ENCODE measurements around the gene LRP10.

The LRP10 gene

DNA sequence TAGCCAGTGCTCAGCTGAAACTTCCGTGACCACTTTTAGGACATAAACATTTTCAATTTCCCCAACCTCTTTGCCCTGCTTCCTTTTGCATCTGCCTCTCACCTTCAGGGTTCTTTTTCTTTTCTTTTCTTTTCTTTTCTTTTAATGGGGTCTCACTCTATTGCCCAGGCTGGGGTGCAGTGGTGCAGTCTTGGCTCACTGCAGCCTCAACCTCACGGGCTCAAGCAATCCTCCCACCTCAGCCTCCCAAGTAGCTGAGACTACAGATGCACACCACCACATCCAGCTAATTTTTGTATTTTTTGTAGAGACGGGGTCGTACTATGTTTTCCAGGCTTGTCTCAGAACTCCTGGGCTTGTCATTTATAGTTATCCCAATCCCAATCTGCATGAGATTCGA lies 4.7 kb upstream of the LRP10 start:
- FAIRE-seq: no peak

DNA sequence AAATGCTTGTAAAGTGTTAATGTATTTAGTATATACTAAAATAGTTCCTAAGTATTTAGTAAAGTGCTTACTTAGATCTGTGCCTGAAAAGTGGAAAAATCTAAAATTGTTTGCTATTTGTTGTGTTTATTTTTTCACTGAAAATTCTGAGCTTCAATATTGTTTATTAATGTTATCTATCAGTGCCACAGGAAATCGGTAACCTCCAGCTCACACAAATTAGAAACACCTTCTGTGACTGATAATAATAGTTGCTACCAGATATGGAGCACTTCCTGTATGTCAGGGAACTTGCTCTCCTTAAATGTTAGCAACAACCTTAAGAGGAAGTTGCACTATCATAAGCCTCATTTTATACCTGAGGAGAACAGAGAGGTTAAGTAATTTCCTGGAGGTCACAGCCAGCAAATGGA lies 723 bp upstream of the LRP10 start:
- FAIRE-seq: no peak

DNA sequence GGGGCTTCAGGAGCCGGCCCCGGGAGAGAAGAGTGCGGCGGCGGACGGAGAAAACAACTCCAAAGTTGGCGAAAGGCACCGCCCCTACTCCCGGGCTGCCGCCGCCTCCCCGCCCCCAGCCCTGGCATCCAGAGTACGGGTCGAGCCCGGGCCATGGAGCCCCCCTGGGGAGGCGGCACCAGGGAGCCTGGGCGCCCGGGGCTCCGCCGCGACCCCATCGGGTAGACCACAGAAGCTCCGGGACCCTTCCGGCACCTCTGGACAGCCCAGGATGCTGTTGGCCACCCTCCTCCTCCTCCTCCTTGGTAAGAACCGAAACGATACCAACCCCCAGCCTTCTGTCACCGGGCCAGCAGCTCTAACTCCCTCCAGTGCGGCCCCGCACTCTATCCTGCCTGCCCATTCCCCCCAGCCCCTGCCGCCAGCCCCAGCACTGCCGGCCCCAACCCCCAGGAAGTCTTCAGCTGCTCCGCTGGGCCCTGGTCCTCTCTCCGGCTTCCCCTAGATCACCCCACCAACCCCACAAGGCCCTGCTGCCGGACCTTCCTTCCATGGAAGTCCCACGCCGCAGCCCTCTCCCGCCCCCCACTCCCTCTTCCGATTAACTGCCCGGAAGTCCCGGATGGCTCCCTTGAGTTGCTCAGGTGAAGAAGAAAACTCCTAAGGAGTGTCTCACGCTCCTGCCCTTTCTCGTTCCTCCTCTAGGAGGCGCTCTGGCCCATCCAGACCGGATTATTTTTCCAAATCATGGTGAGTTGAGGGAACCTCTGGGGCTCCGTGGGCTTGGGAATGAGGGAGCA lies 693 bp downstream of the LRP10 start:
- no peak for FAIRE-seq

DNA sequence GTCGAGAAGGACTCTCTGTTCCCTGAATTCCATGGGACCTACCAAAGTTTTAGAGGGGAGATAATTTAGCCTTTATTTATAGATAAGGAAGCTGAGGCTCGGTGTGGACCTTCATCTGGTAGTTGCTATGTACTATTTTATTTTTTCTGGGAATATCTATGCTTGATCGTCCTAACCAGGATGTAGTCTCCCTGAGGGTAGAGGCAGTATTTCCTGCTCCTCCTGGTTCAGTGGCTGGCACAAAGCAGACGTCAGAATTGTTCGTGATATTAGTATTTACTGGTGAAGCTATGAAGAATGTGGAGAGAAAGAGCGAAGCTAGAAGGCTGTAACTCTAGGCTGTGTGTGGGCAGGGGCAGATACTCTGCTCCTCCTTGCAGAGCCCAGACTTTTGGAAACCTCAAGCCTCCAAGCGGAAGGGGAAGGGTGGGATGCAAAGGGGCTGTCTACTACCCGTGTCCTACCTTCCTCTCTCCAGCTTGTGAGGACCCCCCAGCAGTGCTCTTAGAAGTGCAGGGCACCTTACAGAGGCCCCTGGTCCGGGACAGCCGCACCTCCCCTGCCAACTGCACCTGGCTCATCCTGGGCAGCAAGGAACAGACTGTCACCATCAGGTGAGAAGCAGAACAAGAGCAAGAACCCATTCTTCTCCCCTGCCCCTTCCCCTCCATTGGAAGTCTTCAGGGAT lies 1.4 kb downstream of the LRP10 start:
- no peak for FAIRE-seq

DNA sequence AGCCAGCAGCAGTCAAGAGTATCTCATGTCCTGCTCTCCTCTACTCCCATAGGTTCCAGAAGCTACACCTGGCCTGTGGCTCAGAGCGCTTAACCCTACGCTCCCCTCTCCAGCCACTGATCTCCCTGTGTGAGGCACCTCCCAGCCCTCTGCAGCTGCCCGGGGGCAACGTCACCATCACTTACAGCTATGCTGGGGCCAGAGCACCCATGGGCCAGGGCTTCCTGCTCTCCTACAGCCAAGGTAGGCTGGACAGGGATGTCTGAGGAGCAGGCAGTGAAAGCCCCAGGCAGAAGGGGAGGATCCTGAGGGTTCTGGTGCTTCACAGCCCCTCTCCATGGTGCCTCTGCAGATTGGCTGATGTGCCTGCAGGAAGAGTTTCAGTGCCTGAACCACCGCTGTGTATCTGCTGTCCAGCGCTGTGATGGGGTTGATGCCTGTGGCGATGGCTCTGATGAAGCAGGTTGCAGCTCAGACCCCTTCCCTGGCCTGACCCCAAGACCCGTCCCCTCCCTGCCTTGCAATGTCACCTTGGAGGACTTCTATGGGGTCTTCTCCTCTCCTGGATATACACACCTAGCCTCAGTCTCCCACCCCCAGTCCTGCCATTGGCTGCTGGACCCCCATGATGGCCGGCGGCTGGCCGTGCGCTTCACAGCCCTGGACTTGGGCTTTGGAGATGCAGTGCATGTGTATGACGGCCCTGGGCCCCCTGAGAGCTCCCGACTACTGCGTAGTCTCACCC lies 3.6 kb downstream of the LRP10 start:
- FAIRE-seq: no peak

DNA sequence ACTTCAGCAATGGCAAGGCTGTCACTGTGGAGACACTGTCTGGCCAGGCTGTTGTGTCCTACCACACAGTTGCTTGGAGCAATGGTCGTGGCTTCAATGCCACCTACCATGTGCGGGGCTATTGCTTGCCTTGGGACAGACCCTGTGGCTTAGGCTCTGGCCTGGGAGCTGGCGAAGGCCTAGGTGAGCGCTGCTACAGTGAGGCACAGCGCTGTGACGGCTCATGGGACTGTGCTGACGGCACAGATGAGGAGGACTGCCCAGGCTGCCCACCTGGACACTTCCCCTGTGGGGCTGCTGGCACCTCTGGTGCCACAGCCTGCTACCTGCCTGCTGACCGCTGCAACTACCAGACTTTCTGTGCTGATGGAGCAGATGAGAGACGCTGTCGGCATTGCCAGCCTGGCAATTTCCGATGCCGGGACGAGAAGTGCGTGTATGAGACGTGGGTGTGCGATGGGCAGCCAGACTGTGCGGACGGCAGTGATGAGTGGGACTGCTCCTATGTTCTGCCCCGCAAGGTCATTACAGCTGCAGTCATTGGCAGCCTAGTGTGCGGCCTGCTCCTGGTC lies 4.3 kb downstream of the LRP10 start:
- FAIRE-seq: no peak

DNA sequence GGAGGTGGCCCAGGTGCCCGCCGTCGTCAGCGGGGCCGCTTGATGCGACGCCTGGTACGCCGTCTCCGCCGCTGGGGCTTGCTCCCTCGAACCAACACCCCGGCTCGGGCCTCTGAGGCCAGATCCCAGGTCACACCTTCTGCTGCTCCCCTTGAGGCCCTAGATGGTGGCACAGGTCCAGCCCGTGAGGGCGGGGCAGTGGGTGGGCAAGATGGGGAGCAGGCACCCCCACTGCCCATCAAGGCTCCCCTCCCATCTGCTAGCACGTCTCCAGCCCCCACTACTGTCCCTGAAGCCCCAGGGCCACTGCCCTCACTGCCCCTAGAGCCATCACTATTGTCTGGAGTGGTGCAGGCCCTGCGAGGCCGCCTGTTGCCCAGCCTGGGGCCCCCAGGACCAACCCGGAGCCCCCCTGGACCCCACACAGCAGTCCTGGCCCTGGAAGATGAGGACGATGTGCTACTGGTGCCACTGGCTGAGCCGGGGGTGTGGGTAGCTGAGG lies 5.5 kb downstream of the LRP10 start:
- FAIRE-seq: no peak

DNA sequence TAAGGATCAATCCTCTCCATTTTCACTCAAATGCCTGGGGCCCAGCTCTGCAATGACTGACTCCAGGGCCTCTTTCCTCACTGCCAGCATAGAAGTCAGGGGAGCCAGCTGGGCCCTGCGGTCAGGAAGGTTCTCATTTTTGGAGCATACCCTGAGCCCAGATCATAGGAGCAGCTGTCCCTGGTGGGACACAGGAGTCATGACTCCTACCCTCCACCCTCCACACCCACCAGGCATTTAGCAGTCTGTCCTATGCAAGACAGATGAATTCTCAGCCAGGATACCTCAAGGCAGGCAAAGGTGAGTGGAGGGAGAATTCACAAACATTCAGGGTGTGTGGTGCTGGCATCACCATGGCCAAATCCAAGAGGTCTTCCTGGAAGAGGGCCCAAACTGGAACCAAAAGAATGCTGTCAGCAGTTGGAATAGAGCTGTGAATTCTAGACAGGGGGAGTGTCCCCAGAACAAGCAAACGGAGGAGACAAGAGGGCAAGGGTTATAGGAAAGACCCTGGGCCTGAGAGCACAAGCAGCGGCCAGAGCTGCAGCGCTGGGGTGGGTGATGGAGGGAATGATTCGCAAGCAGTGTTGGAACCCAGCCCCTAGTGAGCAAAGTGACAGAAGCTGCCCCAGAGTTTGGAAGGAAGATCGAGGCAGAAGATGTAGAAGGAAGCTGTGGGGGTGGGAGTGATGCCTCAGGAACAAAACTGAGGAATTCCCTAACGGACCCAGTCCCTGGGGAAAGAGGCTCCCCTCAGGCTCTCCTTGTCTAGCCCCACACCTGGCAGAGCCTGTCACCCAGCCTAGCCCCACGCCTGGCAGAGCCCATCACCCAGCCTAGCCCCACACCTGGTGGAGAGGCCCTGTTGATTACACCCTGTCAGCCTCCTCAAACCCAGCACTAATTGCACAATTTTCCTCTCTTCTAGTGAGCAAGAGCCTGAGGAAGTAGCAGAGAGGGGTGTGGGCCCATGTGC lies 7.0 kb downstream of the LRP10 start:
- no peak for FAIRE-seq

DNA sequence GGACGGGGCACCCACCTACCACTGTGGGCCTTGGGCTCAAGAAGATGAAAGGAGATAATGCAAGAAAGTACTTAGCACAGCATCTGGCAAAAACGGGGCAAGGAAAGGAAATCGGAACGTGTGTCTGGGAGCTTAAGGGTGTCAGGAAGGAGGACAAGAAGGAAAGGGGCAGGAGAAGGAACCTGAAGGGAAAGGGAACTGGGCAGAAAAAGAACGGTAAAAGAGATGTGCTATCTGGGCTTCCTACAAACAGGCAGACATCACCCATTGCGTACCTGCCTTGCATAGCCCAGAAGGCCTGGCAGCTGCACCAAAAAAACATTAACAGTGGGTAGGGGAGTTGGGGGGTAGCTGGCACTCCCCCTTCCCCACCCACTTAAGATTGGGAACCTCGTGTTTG lies 10.5 kb downstream of the LRP10 start:
- no peak for FAIRE-seq

DNA sequence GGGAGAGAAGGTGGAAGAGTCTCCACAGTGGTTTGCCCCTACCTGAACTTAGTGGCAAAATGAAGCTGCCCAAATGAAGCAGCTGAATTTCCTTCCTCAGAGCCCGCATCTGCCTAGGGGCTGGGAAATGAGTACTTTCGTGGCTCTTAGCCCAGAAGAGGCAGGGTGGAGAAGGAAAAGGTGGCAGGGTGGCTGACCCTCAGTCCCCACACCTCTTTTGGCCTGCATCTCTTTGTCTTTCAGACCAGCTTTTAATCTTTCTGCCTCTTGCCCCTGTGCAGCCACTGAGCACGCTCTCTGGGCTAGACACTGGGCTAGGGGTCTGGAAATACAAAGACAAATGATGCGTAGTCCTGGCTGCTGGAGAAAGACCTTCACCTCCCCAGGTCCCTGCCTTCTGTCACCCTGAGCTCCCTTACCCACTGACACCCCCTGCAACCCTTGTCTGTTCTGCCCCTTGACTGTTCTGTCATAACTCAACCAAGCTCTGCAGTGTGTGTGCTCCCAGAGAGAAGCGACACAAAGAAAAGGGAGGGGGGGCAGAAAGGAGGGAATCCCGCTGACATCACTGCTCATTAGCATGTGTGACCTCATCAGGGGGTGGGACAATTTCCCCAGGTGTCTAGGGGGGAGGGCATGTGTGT lies 11.1 kb downstream of the LRP10 start:
- no peak for FAIRE-seq

DNA sequence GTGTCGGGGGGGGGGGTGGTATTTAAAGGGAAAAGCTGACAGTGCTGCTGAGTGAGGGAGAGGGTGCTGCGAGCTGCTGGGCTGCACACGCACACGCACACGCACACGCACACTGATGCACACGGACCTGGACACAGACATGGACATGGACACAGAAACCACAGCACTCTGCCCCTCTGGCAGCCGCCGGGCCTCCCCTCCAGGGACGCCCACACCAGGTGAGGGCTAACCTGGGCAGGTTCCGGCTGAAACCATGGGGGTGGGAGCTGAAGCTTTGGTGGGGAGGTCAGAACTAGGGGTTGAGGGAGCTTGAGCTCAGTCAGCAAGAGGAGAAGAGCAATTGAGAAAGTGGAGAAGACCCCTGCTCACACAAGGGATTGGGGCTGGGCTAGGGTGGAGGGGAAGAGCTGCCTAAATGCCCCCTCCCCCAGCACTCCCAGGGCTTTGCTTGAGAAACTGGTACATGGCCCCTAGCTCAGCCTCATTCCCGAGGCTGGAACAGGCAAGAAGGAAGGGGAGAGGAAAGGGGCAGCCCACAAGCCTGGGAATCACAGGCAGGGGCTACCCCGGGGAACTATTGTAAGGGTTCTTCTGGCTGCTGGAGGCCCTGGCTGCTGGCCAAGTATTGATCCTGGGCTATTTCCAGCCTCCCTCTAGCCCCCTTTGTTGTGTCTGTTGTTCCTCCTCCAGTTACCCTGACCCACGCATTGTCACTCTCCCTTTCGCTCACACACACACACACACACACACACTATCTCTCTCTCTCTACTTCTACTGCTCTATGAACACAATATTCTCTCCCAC lies 11.8 kb downstream of the LRP10 start, which contains the start of gene REM2:
Gene REM2, plus strand, starts transcription at position 50 of the 804 bp plus-strand sequence. Its CDS starts 66 bp downstream, at position 116.
- no peak for FAIRE-seq

DNA sequence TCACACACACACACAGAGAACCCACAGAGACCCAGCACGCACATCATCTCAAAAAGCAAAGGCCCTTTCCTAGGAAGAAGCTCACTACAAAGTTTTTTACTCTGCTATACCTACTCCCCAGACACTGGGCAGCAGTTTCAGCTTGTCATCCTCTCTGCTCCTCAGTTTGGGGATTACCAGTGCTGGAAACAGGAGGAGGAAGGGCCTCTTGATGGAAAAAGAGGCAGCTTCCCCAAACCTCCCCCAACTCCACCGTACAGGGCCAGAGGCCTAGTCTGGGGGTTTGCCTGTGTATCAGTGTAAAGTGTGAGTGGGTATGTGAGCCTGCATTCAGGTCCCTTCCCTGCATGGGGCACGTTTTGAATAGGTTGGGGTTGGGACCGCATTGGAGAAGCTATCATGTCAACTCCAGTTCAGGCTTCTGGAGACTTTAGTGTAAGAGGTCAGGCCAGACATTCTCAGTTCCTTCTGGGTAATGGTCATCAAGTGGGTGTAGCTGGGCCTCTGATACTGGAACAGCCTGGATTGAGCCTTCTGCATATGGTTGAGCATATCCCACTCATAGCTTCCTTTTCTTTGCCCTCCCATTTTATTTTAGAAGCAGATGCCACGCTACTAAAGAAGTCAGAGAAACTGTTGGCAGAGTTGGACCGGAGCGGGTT lies 12.7 kb downstream of the LRP10 start:
- FAIRE-seq: no peak

DNA sequence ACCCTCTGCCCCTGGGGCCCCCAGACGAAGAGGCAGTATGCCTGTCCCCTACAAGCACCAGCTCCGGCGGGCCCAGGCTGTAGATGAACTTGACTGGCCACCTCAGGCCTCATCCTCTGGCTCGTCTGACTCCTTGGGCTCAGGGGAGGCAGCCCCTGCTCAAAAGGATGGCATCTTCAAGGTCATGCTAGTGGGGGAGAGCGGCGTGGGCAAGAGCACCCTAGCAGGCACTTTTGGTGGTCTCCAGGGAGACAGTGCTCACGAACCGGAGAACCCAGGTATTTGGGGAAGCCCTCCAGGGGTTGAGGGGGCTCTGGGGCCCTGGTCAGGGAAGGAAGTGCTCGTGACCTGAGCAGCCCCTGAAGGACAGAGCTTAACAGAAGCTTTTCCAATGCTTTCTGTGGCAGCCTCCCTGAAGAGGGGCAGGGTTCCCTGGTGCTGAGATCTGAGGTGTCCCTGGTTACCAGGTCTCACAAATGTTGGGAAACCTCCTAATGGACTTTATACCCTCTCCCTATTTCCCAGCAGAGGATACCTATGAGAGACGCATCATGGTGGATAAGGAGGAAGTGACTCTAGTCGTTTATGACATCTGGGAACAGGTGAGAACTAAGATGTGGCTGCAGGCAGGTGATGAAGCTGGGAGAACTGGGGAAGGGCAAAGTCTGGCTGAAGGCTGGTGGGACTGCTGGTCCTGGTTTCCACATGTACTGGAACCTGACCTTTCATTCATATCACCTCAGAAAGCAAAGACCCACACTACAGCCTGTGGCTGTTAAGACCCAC lies 13.4 kb downstream of the LRP10 start:
- no peak for FAIRE-seq

DNA sequence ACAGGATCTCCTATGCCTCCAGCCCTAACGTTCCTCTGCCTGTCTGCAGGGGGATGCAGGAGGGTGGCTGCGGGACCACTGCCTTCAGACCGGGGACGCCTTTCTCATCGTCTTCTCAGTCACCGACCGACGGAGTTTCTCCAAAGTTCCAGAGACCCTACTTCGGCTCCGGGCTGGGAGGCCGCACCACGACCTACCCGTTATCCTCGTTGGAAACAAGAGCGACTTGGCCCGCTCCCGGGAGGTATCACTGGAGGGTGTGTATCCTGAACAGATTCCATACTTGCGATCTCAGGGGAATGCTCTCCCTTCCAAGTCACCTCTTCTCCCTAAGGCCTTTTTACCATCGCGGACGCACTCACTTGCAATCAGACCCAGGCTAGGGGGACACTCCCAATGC lies 14.4 kb downstream of the LRP10 start:
- no peak for FAIRE-seq

DNA sequence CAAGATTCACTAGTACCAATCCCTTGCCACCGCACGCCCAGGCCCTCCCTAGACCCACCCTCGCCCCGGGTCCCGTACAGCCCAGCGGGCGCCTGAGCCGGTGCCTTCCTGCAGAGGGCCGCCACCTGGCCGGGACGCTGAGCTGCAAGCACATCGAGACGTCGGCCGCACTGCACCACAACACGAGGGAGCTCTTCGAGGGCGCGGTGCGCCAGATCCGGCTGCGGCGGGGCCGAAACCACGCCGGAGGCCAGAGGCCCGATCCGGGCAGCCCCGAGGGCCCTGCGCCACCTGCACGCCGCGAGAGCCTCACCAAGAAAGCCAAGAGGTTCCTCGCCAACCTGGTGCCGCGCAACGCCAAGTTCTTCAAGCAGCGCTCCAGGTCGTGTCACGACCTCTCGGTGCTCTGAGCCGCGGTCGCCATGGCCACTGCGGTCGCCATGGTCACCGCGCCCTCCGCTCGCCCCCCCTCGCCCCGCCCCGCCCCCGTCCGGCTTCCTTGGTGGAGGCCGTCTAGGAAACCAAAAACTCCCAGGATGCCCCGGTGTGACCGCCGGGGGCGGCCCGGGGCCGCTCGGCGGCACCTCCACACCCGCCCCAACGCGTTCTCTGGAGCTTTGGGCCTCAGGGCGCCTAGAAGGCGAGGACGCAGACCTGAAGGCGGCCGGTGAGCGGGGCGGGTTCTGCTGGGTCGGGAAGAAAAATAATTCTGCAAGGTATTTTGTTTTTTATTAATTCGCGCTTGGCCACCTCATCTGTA lies 15.1 kb downstream of the LRP10 start:
- FAIRE-seq: no peak

DNA sequence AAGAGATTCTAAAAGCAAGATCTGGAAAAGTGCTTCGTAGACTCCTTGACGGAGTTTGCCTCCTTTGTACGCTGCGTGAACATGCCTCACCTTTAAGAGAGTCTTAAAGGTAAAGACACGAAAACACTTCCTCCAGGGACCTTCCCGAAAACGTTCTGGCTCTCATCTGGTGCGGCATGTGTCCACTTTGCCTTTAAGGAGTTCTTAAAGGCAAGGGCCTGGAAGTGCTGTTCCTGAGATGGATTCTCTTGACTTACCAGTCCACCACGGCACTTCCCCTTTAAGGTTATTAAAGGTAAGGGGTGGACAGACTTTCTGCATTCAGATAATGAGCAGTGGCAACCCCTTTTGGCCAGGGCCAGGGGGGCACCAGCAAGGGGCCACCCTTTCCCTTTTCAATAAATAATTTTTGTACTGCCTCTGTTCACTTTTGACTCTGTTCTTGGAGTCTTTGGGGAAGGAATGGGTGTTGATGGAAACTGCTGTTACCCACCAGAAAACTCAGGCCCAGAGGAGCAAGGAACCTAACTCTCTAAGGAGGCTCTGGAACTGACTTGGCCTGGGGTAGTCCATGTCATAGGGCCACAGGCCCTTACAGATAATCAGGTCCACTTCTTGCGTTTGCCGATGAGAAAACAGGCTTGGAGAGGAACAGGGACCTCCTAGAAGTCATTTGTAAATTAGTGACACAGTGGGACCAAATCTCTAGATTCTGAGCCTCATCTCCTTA lies 15.9 kb downstream of the LRP10 start:
- no peak for FAIRE-seq

DNA sequence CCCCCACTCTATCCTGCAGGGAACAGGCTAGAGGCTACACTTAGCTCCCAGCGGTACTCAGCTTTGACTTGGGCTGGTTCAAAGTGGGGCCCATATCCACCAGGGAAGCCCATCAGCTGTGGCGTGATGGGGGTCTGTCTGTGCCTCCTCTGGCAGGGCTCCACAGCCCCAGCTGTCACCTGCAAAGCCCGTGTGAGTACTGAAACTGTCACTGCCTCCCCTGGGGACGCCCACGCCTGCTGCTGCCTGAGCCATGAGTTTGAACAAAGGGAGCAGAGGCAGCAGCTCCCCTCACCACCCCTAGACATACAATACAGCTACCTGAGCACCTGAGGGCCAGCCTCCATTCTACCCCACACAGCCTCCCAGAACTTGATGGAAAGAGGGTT lies 16.4 kb downstream of the LRP10 start:
- no peak for FAIRE-seq
